PFSK-1 (cell line): Measurements from ENCODE around the gene CHID1.

Source experiments
- FOXP2 ChIP-seq: optimal IDR thresholded peaks from 2 replicates; pipeline ENCODE3; 2011; ENCODE audit warnings: borderline replicate concordance, control low read depth, inconsistent platforms; ENCODE audit not compliant: insufficient read depth; ENCODE audit errors: extremely low read length, extremely low read depth
- POLR2AphosphoS5 ChIP-seq: IDR thresholded peaks from 2 replicates; pipeline ENCODE4 v1.6.1; 2012; ENCODE audit warnings: low read depth, mild to moderate bottlenecking, control low read depth, low read length, moderate library complexity

GRCh38 chr11:818396-819128 is 92.0 kb downstream of the CHID1 start, which contains the start of gene PNPLA2:
- TF ChIP-seq FOXP2 (no peak), POLR2AphosphoS5 (no peak)
